ENCODE data around the gene CRYBB1. TPM values are rescaled to one million over a fixed set of nuclear protein-coding genes. Genes with fewer than 3 reads are reported as not detected.

Gene CRYBB1
- total RNA-seq, 1 experiment from 2014 or later = not detected

GRCh38 chr22:26619510-26619909 is 1.7 kb upstream of the CRYBB1 start:
- ChIA-PET CTCF (no interaction called here), POLR2A (no interaction called here)
- intact Hi-C loops (cut with micrococcal nuclease; ENCODE audit: unreplicated experiment) = no loop called here
- Histone ChIP-seq H3K27me3 (ENCODE audit: control insufficient read depth, insufficient read depth, low read length) (no peaks in the 10 kb centered on the region; the same call in 1 of the 2 replicates), H3K9me3 (ENCODE audit: control insufficient read depth, insufficient read depth, low read depth, low read length) (no peaks in the 10 kb centered on the region), H3K4me1 (ENCODE audit: control insufficient read depth, insufficient read depth, low read length) (no peaks in the 10 kb centered on the region), H3K4me3 (ENCODE audit: low read depth in 2 of 2, low read length in 2 of 2) (no peak overlapping the region), H3K36me3 (ENCODE audit: control insufficient read depth, insufficient read depth, low read length) (no peaks in the 10 kb centered on the region), H3K27ac (ENCODE audit: low read length) (no peak overlapping the region)
- no peak for DNase-seq (ENCODE audit: low read depth, low spot score)
- no peak for ATAC-seq
- BruUV-seq (replicated peaks) = no TSS peak
- in situ Hi-C loops (cut with HindIII; ENCODE audit: low pct_unique_long_range_greater_than_20kb, low sequenced_read_pairs) = no loop called here
- TF ChIP-seq CTCF (IDR thresholded peaks at IDR 0.05) (no peak), REST (IDR thresholded peaks at IDR 0.05; ENCODE audit: insufficient read depth in 1 of 2, low read depth in 2 of 2, low read length in 1 of 2) (no peak), POLR2AphosphoS5 (IDR thresholded peaks at IDR 0.05; ENCODE audit: low read depth, low read length) (no peak), TCF7L2 (IDR thresholded peaks at IDR 0.05; ENCODE audit: low read depth, low read length) (no peak), SIN3A (IDR thresholded peaks at IDR 0.05; ENCODE audit: borderline replicate concordance, insufficient read depth, low read depth, low read length) (no peak)

- ChIA-PET POLR2A (no interaction called here), CTCF (no interaction called here)
- Histone ChIP-seq H3K36me3 (ENCODE audit: control insufficient read depth, insufficient read depth, low read length) (no peaks in the 10 kb centered on the region), H3K4me3 (ENCODE audit: low read depth in 2 of 2, low read length in 2 of 2) (no peak overlapping the region), H3K27me3 (ENCODE audit: control insufficient read depth, insufficient read depth, low read length) (no peaks in the 10 kb centered on the region), H3K4me1 (ENCODE audit: control insufficient read depth, insufficient read depth, low read length) (no peaks in the 10 kb centered on the region), H3K27ac (ENCODE audit: low read length) (no peak overlapping the region), H3K9me3 (ENCODE audit: control insufficient read depth, insufficient read depth, low read depth, low read length) (no peaks in the 10 kb centered on the region)
- intact Hi-C loops (cut with micrococcal nuclease; ENCODE audit: unreplicated experiment) (no loop called here), in situ Hi-C loops (cut with HindIII; ENCODE audit: low pct_unique_long_range_greater_than_20kb, low sequenced_read_pairs) (no loop called here)
- BruUV-seq (replicated peaks) = no TSS peak
- DNase-seq (ENCODE audit: low read depth, low spot score) (no peak), ATAC-seq (no peak)
- TF ChIP-seq REST (IDR thresholded peaks at IDR 0.05; ENCODE audit: insufficient read depth in 1 of 2, low read depth in 2 of 2, low read length in 1 of 2) (no peak), TCF7L2 (IDR thresholded peaks at IDR 0.05; ENCODE audit: low read depth, low read length) (no peak), POLR2AphosphoS5 (IDR thresholded peaks at IDR 0.05; ENCODE audit: low read depth, low read length) (no peak), CTCF (IDR thresholded peaks at IDR 0.05) (no peak), SIN3A (IDR thresholded peaks at IDR 0.05; ENCODE audit: borderline replicate concordance, insufficient read depth, low read depth, low read length) (no peak)
Measured at GRCh38 chr22:26618455-26618854, 628 bp upstream of the CRYBB1 start.

Measured in Panc1 (cell line).